ENCODE results near the gene ITGA6.

Gene ITGA6

GRCh38 chr2:172427256-172427989, at the start of gene ITGA6:
Gene ITGA6 (plus strand): TSS chr2:172427586.
- DNase-seq: peak; percentile 88 to 97

- DNase-seq: no peak
Measured at GRCh38 chr2:172380436-172381274, 46.7 kb upstream of the ITGA6 start.

GRCh38 chr2:172381275-172382027, 45.9 kb upstream of the ITGA6 start:
- DNase-seq: no peak

GRCh38 chr2:172387361-172387760, 40.0 kb upstream of the ITGA6 start:
- no peak for DNase-seq

- DNase-seq: no peak
Measured at GRCh38 chr2:172389685-172390339, 37.6 kb upstream of the ITGA6 start.

- DNase-seq: no peak
Measured at GRCh38 chr2:172394002-172394401, 33.4 kb upstream of the ITGA6 start.

- DNase-seq: no peak
Measured at GRCh38 chr2:172395503-172395902, 31.9 kb upstream of the ITGA6 start.

- no peak for DNase-seq
Measured at GRCh38 chr2:172397148-172397834, 30.1 kb upstream of the ITGA6 start.

GRCh38 chr2:172398440-172398839, 28.9 kb upstream of the ITGA6 start:
- DNase-seq: peak in 1 of 2 experiments; percentile 7

- DNase-seq: no peak
Measured at GRCh38 chr2:172399765-172400164, 27.6 kb upstream of the ITGA6 start.

- no peak for DNase-seq
Measured at GRCh38 chr2:172402198-172402597, 25.2 kb upstream of the ITGA6 start.

- no peak for DNase-seq
Measured at GRCh38 chr2:172403402-172403801, 24.0 kb upstream of the ITGA6 start.

- DNase-seq: no peak
Measured at GRCh38 chr2:172403881-172404468, 23.4 kb upstream of the ITGA6 start.

GRCh38 chr2:172404824-172405223, 22.6 kb upstream of the ITGA6 start:
- no peak for DNase-seq

- no peak for DNase-seq
Measured at GRCh38 chr2:172405673-172406072, 21.7 kb upstream of the ITGA6 start.

GRCh38 chr2:172408143-172408766, 19.1 kb upstream of the ITGA6 start:
- no peak for DNase-seq

GRCh38 chr2:172409042-172409441, 18.3 kb upstream of the ITGA6 start:
- no peak for DNase-seq

GRCh38 chr2:172412984-172413492, 14.3 kb upstream of the ITGA6 start:
- no peak for DNase-seq

GRCh38 chr2:172415157-172415864, 12.1 kb upstream of the ITGA6 start:
- peak in 1 of 2 experiments; percentile 12 for DNase-seq

- DNase-seq: peak; percentile 82 to 86
Measured at GRCh38 chr2:172415865-172416183, 11.6 kb upstream of the ITGA6 start.

Data from NCI-H526 (cell line).